Measurements from ENCODE around the gene SPINK5.

SPINK5 gene

GRCh38 chr5:148152781-148153180 lies 89.0 kb downstream of the SPINK5 start:
- no peaks in the 10 kb centered on the region for H3K4me1 ChIP-seq (ENCODE audit: insufficient read depth, poor library complexity, severe bottlenecking)
- ATAC-seq (ENCODE audit: low read depth) (no peak), DNase-seq (ENCODE audit: low spot score) (no peak)
- no peaks in the 10 kb centered on the region for H3K36me3 ChIP-seq (ENCODE audit: low read depth)
- no peaks in the 10 kb centered on the region for H3K9me3 ChIP-seq (ENCODE audit: severe bottlenecking)
- H3K4me3 ChIP-seq (ENCODE audit: severe bottlenecking) = no peak overlapping the region
- no peaks in the 10 kb centered on the region for H3K27me3 ChIP-seq (ENCODE audit: insufficient read depth, poor library complexity, severe bottlenecking)
- H3K27ac ChIP-seq (ENCODE audit: poor library complexity, severe bottlenecking) = no peak overlapping the region
- TF ChIP-seq CTCF (IDR thresholded peaks at IDR 0.05; ENCODE audit: poor library complexity, severe bottlenecking) = no peak

- ATAC-seq (ENCODE audit: low read depth) (no peak), DNase-seq (ENCODE audit: low spot score) (no peak)
- H3K4me1 ChIP-seq (ENCODE audit: insufficient read depth, poor library complexity, severe bottlenecking) = no peaks in the 10 kb centered on the region
- H3K36me3 ChIP-seq (ENCODE audit: low read depth) = no peaks in the 10 kb centered on the region
- no peak for TF ChIP-seq CTCF (IDR thresholded peaks at IDR 0.05; ENCODE audit: poor library complexity, severe bottlenecking)
- no peak overlapping the region for H3K27ac ChIP-seq (ENCODE audit: poor library complexity, severe bottlenecking)
- no peak overlapping the region for H3K4me3 ChIP-seq (ENCODE audit: severe bottlenecking)
- H3K27me3 ChIP-seq (ENCODE audit: insufficient read depth, poor library complexity, severe bottlenecking) = no peaks in the 10 kb centered on the region
- H3K9me3 ChIP-seq (ENCODE audit: severe bottlenecking) = no peaks in the 10 kb centered on the region
Measured at GRCh38 chr5:148156609-148157008, 92.8 kb downstream of the SPINK5 start.

- no peak for ATAC-seq (ENCODE audit: low read depth)
- Histone ChIP-seq H3K4me1 (ENCODE audit: insufficient read depth, poor library complexity, severe bottlenecking) (no peaks in the 10 kb centered on the region), H3K9me3 (ENCODE audit: severe bottlenecking) (no peaks in the 10 kb centered on the region), H3K27me3 (ENCODE audit: insufficient read depth, poor library complexity, severe bottlenecking) (no peaks in the 10 kb centered on the region), H3K36me3 (ENCODE audit: low read depth) (no peaks in the 10 kb centered on the region), H3K4me3 (ENCODE audit: severe bottlenecking) (no peak overlapping the region), H3K27ac (ENCODE audit: poor library complexity, severe bottlenecking) (no peak overlapping the region)
- no peak for DNase-seq (ENCODE audit: low spot score)
- TF ChIP-seq CTCF (IDR thresholded peaks at IDR 0.05; ENCODE audit: poor library complexity, severe bottlenecking) = no peak
Measured at GRCh38 chr5:148162038-148162437, 98.3 kb downstream of the SPINK5 start.

GRCh38 chr5:148163345-148163744 lies 99.6 kb downstream of the SPINK5 start:
- Histone ChIP-seq H3K4me3 (ENCODE audit: severe bottlenecking) (no peak overlapping the region), H3K36me3 (ENCODE audit: low read depth) (no peaks in the 10 kb centered on the region), H3K27me3 (ENCODE audit: insufficient read depth, poor library complexity, severe bottlenecking) (no peaks in the 10 kb centered on the region), H3K27ac (ENCODE audit: poor library complexity, severe bottlenecking) (no peak overlapping the region), H3K4me1 (ENCODE audit: insufficient read depth, poor library complexity, severe bottlenecking) (no peaks in the 10 kb centered on the region), H3K9me3 (ENCODE audit: severe bottlenecking) (no peaks in the 10 kb centered on the region)
- TF ChIP-seq CTCF (IDR thresholded peaks at IDR 0.05; ENCODE audit: poor library complexity, severe bottlenecking) = no peak
- DNase-seq (ENCODE audit: low spot score) = no peak
- ATAC-seq (ENCODE audit: low read depth) = no peak

- Histone ChIP-seq H3K36me3 (ENCODE audit: low read depth) (no peaks in the 10 kb centered on the region), H3K9me3 (ENCODE audit: severe bottlenecking) (no peaks in the 10 kb centered on the region), H3K4me3 (ENCODE audit: severe bottlenecking) (no peak overlapping the region), H3K27ac (ENCODE audit: poor library complexity, severe bottlenecking) (no peak overlapping the region), H3K27me3 (ENCODE audit: insufficient read depth, poor library complexity, severe bottlenecking) (no peaks in the 10 kb centered on the region), H3K4me1 (ENCODE audit: insufficient read depth, poor library complexity, severe bottlenecking) (no peaks in the 10 kb centered on the region)
- no peak for ATAC-seq (ENCODE audit: low read depth)
- no peak for TF ChIP-seq CTCF (IDR thresholded peaks at IDR 0.05; ENCODE audit: poor library complexity, severe bottlenecking)
- DNase-seq (ENCODE audit: low spot score) = no peak
Measured at GRCh38 chr5:148166550-148167283, 102.9 kb downstream of the SPINK5 start.
